GM11168 (cell line): ENCODE results near the gene TTLL9.

Experiments used
- in situ Hi-C: fragments of 300-500 bp; cut with MboI; formaldehyde crosslinking; loops from one replicate; pipeline ENCODE4 v1.12.0; 2022; ENCODE audit warnings: low sequenced_read_pairs; ENCODE audit not compliant: unreplicated experiment

The TTLL9 gene

GRCh38 chr20:31934491-31934890, 64.1 kb downstream of the TTLL9 start:
- in situ Hi-C loops, result no loop called here

- in situ Hi-C loops, result no loop called here
Measured at GRCh38 chr20:31934968-31935764, 64.7 kb downstream of the TTLL9 start.

GRCh38 chr20:31936420-31936819, 66.0 kb downstream of the TTLL9 start:
- in situ Hi-C loops, result no loop called here

- in situ Hi-C loops, result no loop called here
Measured at GRCh38 chr20:31937820-31938219, 67.4 kb downstream of the TTLL9 start.

- in situ Hi-C loops, result no loop called here
Measured at GRCh38 chr20:31939661-31940060, 69.2 kb downstream of the TTLL9 start.

- in situ Hi-C loops, result no loop called here
Measured at GRCh38 chr20:31943052-31943471, 72.6 kb downstream of the TTLL9 start.

GRCh38 chr20:31945319-31945718, 74.9 kb downstream of the TTLL9 start:
- in situ Hi-C loops, result no loop called here

GRCh38 chr20:31945785-31946184, 75.4 kb downstream of the TTLL9 start:
- in situ Hi-C loops, result no loop called here

- in situ Hi-C loops, result no loop called here
Measured at GRCh38 chr20:31948008-31948407, 77.6 kb downstream of the TTLL9 start.

GRCh38 chr20:31949877-31950646, 79.6 kb downstream of the TTLL9 start:
- in situ Hi-C loops, result loop anchor here (10.0 kb wide), 1 partner anchor 95 kb away; no protein-coding TSS in a partner anchor

GRCh38 chr20:31951203-31951529, 80.7 kb downstream of the TTLL9 start:
- in situ Hi-C loops, result loop anchor here (10.0 kb wide), 1 partner anchor 96 kb away; no protein-coding TSS in a partner anchor

- in situ Hi-C loops, result loop anchor here (10.0 kb wide), 1 partner anchor 97 kb away; no protein-coding TSS in a partner anchor
Measured at GRCh38 chr20:31951530-31952453, 81.4 kb downstream of the TTLL9 start, which contains the start of gene PDRG1. PDRG1 (minus strand) TSS chr20:31952046; CDS start chr20:31951961, 85 bp downstream.

- in situ Hi-C loops, result loop anchor here (10.0 kb wide), 1 partner anchor 99 kb away; no protein-coding TSS in a partner anchor
Measured at GRCh38 chr20:31953556-31954148, 83.2 kb downstream of the TTLL9 start.

GRCh38 chr20:31954500-31954899, 84.1 kb downstream of the TTLL9 start:
- in situ Hi-C loops, result loop anchor here (10.0 kb wide), 1 partner anchor 100 kb away; no protein-coding TSS in a partner anchor

GRCh38 chr20:31956556-31957526, 86.4 kb downstream of the TTLL9 start:
- in situ Hi-C loops, result loop anchor here (10.0 kb wide), 1 partner anchor 102 kb away; no protein-coding TSS in a partner anchor

- in situ Hi-C loops, result no loop called here
Measured at GRCh38 chr20:31962761-31963160, 92.3 kb downstream of the TTLL9 start.

- in situ Hi-C loops, result no loop called here
Measured at GRCh38 chr20:31963889-31964288, 93.5 kb downstream of the TTLL9 start.

GRCh38 chr20:31966991-31967655, 96.7 kb downstream of the TTLL9 start:
- in situ Hi-C loops, result no loop called here
